Neutrophil (primary cell): ENCODE measurements around the gene SYNJ2.

Experiments used
- H3K27ac ChIP-seq: fragments of 200-600 bp; sonication (generic); 2 replicates; pipeline ENCODE4 v1.5.1; 2016; ENCODE audit warnings: mild to moderate bottlenecking, moderate library complexity
- H3K27me3 ChIP-seq: fragments of 200-600 bp; sonication (generic); 2 replicates; pipeline ENCODE4 v1.6.0; 2016; ENCODE audit warnings: mild to moderate bottlenecking
- H3K36me3 ChIP-seq: fragments of 200-600 bp; sonication (generic); 2 replicates; pipeline ENCODE4 v1.5.1; 2017
- H3K4me1 ChIP-seq, 2 experiments: fragments of 200-600 bp in 1 of 2; sonication (generic) in 1 of 2; 1 replicate in 1 of 2; 2 replicates in 1 of 2; pipeline versions ENCODE4 v1.5.1 to v1.6.1; 2013 to 2016; ENCODE audit warnings: low read depth in 1 of 2, low read length in 1 of 2, mild to moderate bottlenecking in 1 of 2, moderate library complexity in 1 of 2; ENCODE audit not compliant: control insufficient read depth in 1 of 2, insufficient read depth in 1 of 2
- H3K4me3 ChIP-seq, 2 experiments: fragments of 200-600 bp in 1 of 2; sonication (generic) in 1 of 2; 1 replicate in 1 of 2; 2 replicates in 1 of 2; pipeline ENCODE4 v1.5.1; 2013 to 2016; ENCODE audit warnings: low read depth in 1 of 2, low read length in 1 of 2, mild to moderate bottlenecking in 1 of 2, moderate library complexity in 1 of 2
- H3K9me3 ChIP-seq: fragments of 200-600 bp; sonication (generic); 2 replicates; pipeline ENCODE4 v1.5.1; 2016
- CTCF ChIP-seq: fragments of 200-600 bp; sonication (generic); IDR thresholded peaks from 2 replicates; pipeline ENCODE4 v1.5.1; 2016; ENCODE audit warnings: antibody characterized with exemption

The SYNJ2 gene

GRCh38 chr6:158021814-158022748, 40.4 kb downstream of the SYNJ2 start:
- peaks cover 12 to 13% of the 10 kb centered on the region in 2 experiments for H3K4me1 ChIP-seq
- TF ChIP-seq CTCF = no peak
- no peak overlapping the region for H3K27ac ChIP-seq
- H3K36me3 ChIP-seq = peaks cover 30% of the 10 kb centered on the region
- H3K27me3 ChIP-seq = no peaks in the 10 kb centered on the region
- no peaks in the 10 kb centered on the region for H3K9me3 ChIP-seq
- H3K4me3 ChIP-seq = no peak overlapping the region

GRCh38 chr6:158022749-158023596, 41.3 kb downstream of the SYNJ2 start:
- H3K36me3 ChIP-seq = peaks cover 25% of the 10 kb centered on the region
- peaks cover 21 to 22% of the 10 kb centered on the region in 2 experiments for H3K4me1 ChIP-seq

DNA sequence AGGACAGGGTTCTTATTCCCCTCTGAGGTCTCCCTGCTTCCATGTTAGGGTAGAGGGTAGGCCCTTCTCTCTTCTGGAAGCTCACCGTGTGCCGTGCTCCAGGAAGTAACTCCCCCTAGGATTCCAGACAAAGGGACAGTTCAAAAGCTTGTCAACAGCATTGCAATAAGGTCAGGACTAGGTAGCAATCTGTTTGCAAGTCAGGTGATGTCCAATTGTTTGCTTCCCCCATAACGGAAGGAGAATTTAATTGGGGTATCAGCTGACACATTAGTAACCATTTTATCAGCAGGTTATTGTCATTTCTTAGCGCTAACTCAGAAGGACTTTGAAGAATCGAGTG, 41.9 kb downstream of the SYNJ2 start:
- Histone ChIP-seq H3K4me3 (no peak overlapping the region), H3K9me3 (no peaks in the 10 kb centered on the region), H3K27me3 (no peaks in the 10 kb centered on the region), H3K27ac (no peak overlapping the region), H3K36me3 (peaks cover 20% of the 10 kb centered on the region), H3K4me1 (peaks cover 27 to 28% of the 10 kb centered on the region in 2 experiments)
- TF ChIP-seq CTCF = no peak

More at GRCh38 chr6:158022749-158023596, 41.3 kb downstream of the SYNJ2 start:
- H3K27ac ChIP-seq = no peak overlapping the region
- no peak overlapping the region for H3K4me3 ChIP-seq
- no peak for TF ChIP-seq CTCF
- no peaks in the 10 kb centered on the region for H3K27me3 ChIP-seq
- no peaks in the 10 kb centered on the region for H3K9me3 ChIP-seq

GRCh38 chr6:158024566-158025297, 43.1 kb downstream of the SYNJ2 start:
- Histone ChIP-seq H3K4me3 (no peak overlapping the region), H3K27ac (no peak overlapping the region), H3K9me3 (no peaks in the 10 kb centered on the region), H3K36me3 (peaks cover 8% of the 10 kb centered on the region), H3K4me1 (peaks cover 33 to 38% of the 10 kb centered on the region in 2 experiments), H3K27me3 (no peaks in the 10 kb centered on the region)
- TF ChIP-seq CTCF = no peak
